Epithelial cell of esophagus (primary cell): Measurements from ENCODE around the gene BAD.
"Not testable (repeated sequence)": the region's sequence is repeated elsewhere in the genome, so short reads cannot be mapped to it uniquely, and the experiment has no call there.

Experiments used
- DNase-seq: peaks from one replicate; pipeline ENCODE4 v3.0.0; 2010; ENCODE audit warnings: low read depth
- H3K4me3 ChIP-seq: 2 replicates; pipeline ENCODE4 v1.5.1; 2011; ENCODE audit warnings: mild to moderate bottlenecking, low read length, control low read depth
- CTCF ChIP-seq: IDR thresholded peaks from 2 replicates; pipeline ENCODE4 v1.5.1; 2011; ENCODE audit warnings: low read depth, mild to moderate bottlenecking, low read length, control low read depth, inconsistent platforms; ENCODE audit not compliant: insufficient read depth; ENCODE audit errors: missing control alignments

The BAD gene

GRCh38 chr11:64314146-64314804 lies 29.8 kb upstream of the BAD start:
- H3K4me3 ChIP-seq, result no peak overlapping the region
- DNase-seq, result no peak
- peak; percentile 12 for TF ChIP-seq CTCF

GRCh38 chr11:64313491-64314145 lies 29.2 kb upstream of the BAD start:
- TF ChIP-seq CTCF, result no peak
- H3K4me3 ChIP-seq, result no peak overlapping the region
- no peak for DNase-seq

GRCh38 chr11:64312947-64313346 lies 28.5 kb upstream of the BAD start:
- no peak for TF ChIP-seq CTCF
- no peak for DNase-seq
- no peak overlapping the region for H3K4me3 ChIP-seq

GRCh38 chr11:64307795-64308194 lies 23.3 kb upstream of the BAD start:
- DNase-seq, H3K4me3 ChIP-seq: not testable (repeated sequence)

- no peak for TF ChIP-seq CTCF
- DNase-seq, result no peak
- peak overlapping the region; percentile 79 for H3K4me3 ChIP-seq
Observed at GRCh38 chr11:64306876-64307622, 22.6 kb upstream of the BAD start.

GRCh38 chr11:64306563-64306875 lies 22.1 kb upstream of the BAD start:
- no peak for TF ChIP-seq CTCF
- DNase-seq, result no peak
- H3K4me3 ChIP-seq, result peak overlapping the region; percentile 79

- peak overlapping the region; percentile 79 for H3K4me3 ChIP-seq
- TF ChIP-seq CTCF, result peak; percentile 17
- peak; percentile 40 for DNase-seq
Observed at GRCh38 chr11:64305691-64306562, 21.5 kb upstream of the BAD start.
